Activated CD8-positive, alpha-beta memory T cell treated with anti-CD3 and anti-CD28 coated beads, Interleukin-2, amount 50 U/mL, for 48 hours (primary cell): Measurements from ENCODE around the gene EXOC3L1.

Source experiments
- DNase-seq: peaks from one replicate; pipeline ENCODE4 v3.0.0-alpha.2; 2020

Gene EXOC3L1

DNA sequence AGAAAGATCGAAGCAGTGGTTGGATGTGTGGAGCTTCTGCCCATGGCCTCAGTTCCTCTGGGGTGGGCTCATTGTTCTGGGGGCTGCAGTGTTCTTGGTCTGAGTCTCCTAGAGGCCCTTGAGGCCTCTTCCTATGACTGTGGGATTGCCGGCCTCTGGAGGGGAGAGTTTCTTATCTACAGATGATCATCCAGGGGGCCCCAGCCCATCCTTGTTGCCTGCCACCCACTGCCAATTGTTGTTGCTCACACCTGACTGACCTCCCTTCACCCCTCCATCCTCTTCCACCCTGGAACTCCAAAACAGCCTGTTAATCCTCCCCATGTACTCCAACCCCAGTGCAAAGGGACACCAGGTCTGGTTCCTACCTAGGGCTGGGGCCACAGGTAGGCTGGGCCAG is 45.0 kb downstream of the EXOC3L1 start:
- no peak for DNase-seq

GRCh38 chr16:67142342-67142741 is 47.6 kb downstream of the EXOC3L1 start:
- DNase-seq, result no peak

- no peak for DNase-seq
Measured at GRCh38 chr16:67141391-67141790, 48.5 kb downstream of the EXOC3L1 start.

DNA sequence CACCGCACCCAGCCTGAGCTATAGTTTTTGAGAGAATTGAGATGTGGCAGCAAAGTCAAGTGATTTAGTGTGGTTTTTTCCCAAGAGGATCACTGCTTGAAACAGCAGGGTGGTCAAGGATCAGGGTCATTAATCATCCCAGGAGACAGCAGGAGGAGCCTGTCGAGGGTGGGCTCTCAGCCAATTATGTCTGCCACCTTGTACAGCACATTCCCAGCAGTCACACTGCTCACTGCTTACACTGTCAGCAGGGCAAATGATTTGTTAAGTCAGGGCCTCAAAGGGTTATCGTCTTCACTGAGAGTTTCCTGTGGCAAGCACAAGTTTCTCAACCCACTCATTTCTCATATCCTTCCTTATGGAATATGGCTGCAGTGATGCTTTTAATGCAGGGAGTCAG is 52.3 kb downstream of the EXOC3L1 start:
- DNase-seq, result no peak
